HEK293 (cell line): Measurements from ENCODE around the gene CABLES2.

Source experiments
- GLIS2 ChIP-seq: fragments of 450-650 bp; formaldehyde crosslinking; IDR thresholded peaks from 2 replicates; pipeline ENCODE4 v1.5.1; 2016; ENCODE audit warnings: missing biosample characterization, missing genetic modification characterization
- KLF8 ChIP-seq: fragments of 450-650 bp; formaldehyde crosslinking; IDR thresholded peaks from 2 replicates; pipeline ENCODE4 v1.5.1; 2016; ENCODE audit warnings: missing biosample characterization, missing genetic modification characterization
- MYNN ChIP-seq: fragments of 450-650 bp; formaldehyde crosslinking; IDR thresholded peaks from 2 replicates; pipeline ENCODE4 v1.5.1; 2016; ENCODE audit warnings: missing biosample characterization, missing genetic modification characterization, borderline replicate concordance
- PRDM1 ChIP-seq: fragments of 450-650 bp; formaldehyde crosslinking; IDR thresholded peaks from 2 replicates; pipeline ENCODE4; 2016; ENCODE audit warnings: missing biosample characterization, missing genetic modification characterization
- SP2 ChIP-seq: fragments of 450-650 bp; formaldehyde crosslinking; IDR thresholded peaks from 2 replicates; pipeline ENCODE4 v1.5.1; 2016; ENCODE audit warnings: missing biosample characterization, missing genetic modification characterization
- YY1 ChIP-seq: fragments of 450-650 bp; formaldehyde crosslinking; IDR thresholded peaks from 2 replicates; pipeline ENCODE4 v1.5.1; 2018; ENCODE audit warnings: missing biosample characterization, missing genetic modification characterization
- YY2 ChIP-seq: fragments of 450-650 bp; formaldehyde crosslinking; IDR thresholded peaks from 2 replicates; pipeline ENCODE4 v1.5.1; 2016; ENCODE audit warnings: missing biosample characterization, missing genetic modification characterization
- ZBTB17 ChIP-seq: fragments of 450-650 bp; formaldehyde crosslinking; IDR thresholded peaks from 2 replicates; pipeline ENCODE4 v1.5.1; 2016; ENCODE audit warnings: missing biosample characterization, missing genetic modification characterization
- ZBTB48 ChIP-seq: fragments of 450-650 bp; formaldehyde crosslinking; IDR thresholded peaks from 2 replicates; pipeline ENCODE4 v1.5.1; 2016; ENCODE audit warnings: missing biosample characterization, missing genetic modification characterization
- ZIC2 ChIP-seq: fragments of 450-650 bp; formaldehyde crosslinking; IDR thresholded peaks from 2 replicates; pipeline ENCODE4 v1.5.1; 2016; ENCODE audit warnings: missing biosample characterization, missing genetic modification characterization
- ZNF112 ChIP-seq: fragments of 450-650 bp; formaldehyde crosslinking; IDR thresholded peaks from 2 replicates; pipeline ENCODE4 v1.5.0; 2017; ENCODE audit warnings: missing biosample characterization, missing genetic modification characterization
- ZNF157 ChIP-seq: fragments of 450-650 bp; formaldehyde crosslinking; IDR thresholded peaks from 2 replicates; pipeline ENCODE4 v1.5.1; 2016; ENCODE audit warnings: missing biosample characterization, missing genetic modification characterization
- ZNF184 ChIP-seq: fragments of 450-650 bp; IDR thresholded peaks from 2 replicates; pipeline ENCODE4 v1.5.1; 2018; ENCODE audit warnings: missing biosample characterization, mild to moderate bottlenecking, missing genetic modification characterization
- ZNF280C ChIP-seq: fragments of 450-650 bp; formaldehyde crosslinking; IDR thresholded peaks from 2 replicates; pipeline ENCODE4 v1.5.1; 2016; ENCODE audit warnings: missing biosample characterization, missing genetic modification characterization
- ZNF391 ChIP-seq: fragments of 450-650 bp; formaldehyde crosslinking; IDR thresholded peaks from 2 replicates; pipeline ENCODE4 v1.5.1; 2016; ENCODE audit warnings: low read depth, missing biosample characterization, missing genetic modification characterization, borderline replicate concordance
- ZNF394 ChIP-seq: fragments of 450-650 bp; formaldehyde crosslinking; IDR thresholded peaks from 2 replicates; pipeline ENCODE4 v1.5.1; 2016; ENCODE audit warnings: missing biosample characterization, missing genetic modification characterization, mild to moderate bottlenecking, moderate library complexity, borderline replicate concordance
- ZNF423 ChIP-seq: fragments of 450-650 bp; formaldehyde crosslinking; IDR thresholded peaks from 2 replicates; pipeline ENCODE4 v1.5.1; 2016; ENCODE audit warnings: missing biosample characterization, missing genetic modification characterization
- ZNF488 ChIP-seq: fragments of 450-650 bp; formaldehyde crosslinking; IDR thresholded peaks from 2 replicates; pipeline ENCODE4 v1.5.1; 2016; ENCODE audit warnings: missing biosample characterization, missing genetic modification characterization
- ZNF529 ChIP-seq: fragments of 450-650 bp; formaldehyde crosslinking; IDR thresholded peaks from 2 replicates; pipeline ENCODE4 v1.5.1; 2017; ENCODE audit warnings: missing genetic modification characterization, missing biosample characterization; ENCODE audit not compliant: insufficient replicate concordance
- ZNF549 ChIP-seq: fragments of 450-650 bp; IDR thresholded peaks from 2 replicates; pipeline ENCODE4 v1.5.1; 2018; ENCODE audit warnings: missing biosample characterization, missing genetic modification characterization, mild to moderate bottlenecking, inconsistent platforms, moderate library complexity
- ZNF624 ChIP-seq: fragments of 450-650 bp; formaldehyde crosslinking; IDR thresholded peaks from 2 replicates; pipeline ENCODE4 v1.5.1; 2017; ENCODE audit warnings: missing biosample characterization, missing genetic modification characterization
- ZNF707 ChIP-seq: fragments of 450-650 bp; formaldehyde crosslinking; IDR thresholded peaks from 2 replicates; pipeline ENCODE4 v1.5.1; 2016; ENCODE audit warnings: missing biosample characterization, missing genetic modification characterization
- ZNF747 ChIP-seq: fragments of 450-650 bp; formaldehyde crosslinking; IDR thresholded peaks from 2 replicates; pipeline ENCODE4 v1.5.1; 2016; ENCODE audit warnings: missing biosample characterization, missing genetic modification characterization
- ZNF792 ChIP-seq: fragments of 450-650 bp; formaldehyde crosslinking; IDR thresholded peaks from 2 replicates; pipeline ENCODE4 v1.5.1; 2016; ENCODE audit warnings: missing biosample characterization, missing genetic modification characterization
- ZNF843 ChIP-seq: fragments of 450-650 bp; formaldehyde crosslinking; IDR thresholded peaks from 2 replicates; pipeline ENCODE4 v1.5.1; 2016; ENCODE audit warnings: missing biosample characterization, missing genetic modification characterization
- ZSCAN18 ChIP-seq: fragments of 450-650 bp; formaldehyde crosslinking; IDR thresholded peaks from 2 replicates; pipeline ENCODE4 v1.5.1; 2016; ENCODE audit warnings: missing biosample characterization, missing genetic modification characterization
- ZXDB ChIP-seq: fragments of 450-650 bp; formaldehyde crosslinking; IDR thresholded peaks from 2 replicates; pipeline ENCODE4 v1.5.1; 2016; ENCODE audit warnings: missing biosample characterization, missing genetic modification characterization
- TF ChIP-seq, protein P1 (sequence below): fragments of 450-650 bp; formaldehyde crosslinking; IDR thresholded peaks from 2 replicates; pipeline ENCODE4 v1.5.1; 2016; ENCODE audit warnings: missing biosample characterization, missing genetic modification characterization
- TF ChIP-seq, protein P2 (sequence below): fragments of 450-650 bp; formaldehyde crosslinking; IDR thresholded peaks from 2 replicates; pipeline ENCODE4 v1.5.1; 2016; ENCODE audit warnings: missing biosample characterization, missing genetic modification characterization
- TF ChIP-seq, protein P3 (sequence below): fragments of 450-650 bp; formaldehyde crosslinking; IDR thresholded peaks from 2 replicates; pipeline ENCODE4 v1.5.1; 2016; ENCODE audit warnings: missing biosample characterization, missing genetic modification characterization, borderline replicate concordance
- TF ChIP-seq, protein P4 (sequence below): fragments of 450-650 bp; formaldehyde crosslinking; IDR thresholded peaks from 2 replicates; pipeline ENCODE4 v1.5.1; 2016; ENCODE audit warnings: missing biosample characterization, missing genetic modification characterization

Gene CABLES2

GRCh38 chr20:62370115-62370806, 36.8 kb downstream of the CABLES2 start (continued):
- TF ChIP-seq ZNF184 (tag by site-specific recombination) (no peak), ZNF529 (tag by site-specific recombination) (no peak), SP2 (tag by site-specific recombination) (no peak), ZNF391 (tag by site-specific recombination) (0 out of 2 replicates have a peak, but pooled peaks have one; percentile 19), MYNN (tag by site-specific recombination) (no peak), ZNF624 (tag by site-specific recombination) (no peak), ZNF280C (tag by site-specific recombination) (no peak), YY2 (tag by site-specific recombination) (no peak), ZNF843 (no peak), GLIS2 (peak; percentile 88), KLF8 (tag by site-specific recombination) (no peak), ZNF488 (tag by site-specific recombination) (no peak), YY1 (tag by site-specific recombination) (no peak), ZNF792 (no peak), ZBTB48 (tag by site-specific recombination) (peak; percentile 9; the same call in 1 of the 2 replicates), ZNF157 (tag by site-specific recombination) (no peak), ZBTB17 (no peak), ZNF423 (peak; percentile 18; the same call in 1 of the 2 replicates), ZNF707 (tag by site-specific recombination) (no peak), ZNF549 (tag by site-specific recombination) (no peak), ZNF112 (tag by site-specific recombination) (no peak), ZNF747 (tag by site-specific recombination) (no peak), ZSCAN18 (tag by site-specific recombination) (no peak), ZXDB (tag by site-specific recombination) (no peak), ZIC2 (peak; percentile 91), ZNF394 (tag by site-specific recombination) (peak; percentile 32; the same call in 1 of the 2 replicates), PRDM1 (tag by site-specific recombination) (no peak)
- TF ChIP-seq, protein P1, sequence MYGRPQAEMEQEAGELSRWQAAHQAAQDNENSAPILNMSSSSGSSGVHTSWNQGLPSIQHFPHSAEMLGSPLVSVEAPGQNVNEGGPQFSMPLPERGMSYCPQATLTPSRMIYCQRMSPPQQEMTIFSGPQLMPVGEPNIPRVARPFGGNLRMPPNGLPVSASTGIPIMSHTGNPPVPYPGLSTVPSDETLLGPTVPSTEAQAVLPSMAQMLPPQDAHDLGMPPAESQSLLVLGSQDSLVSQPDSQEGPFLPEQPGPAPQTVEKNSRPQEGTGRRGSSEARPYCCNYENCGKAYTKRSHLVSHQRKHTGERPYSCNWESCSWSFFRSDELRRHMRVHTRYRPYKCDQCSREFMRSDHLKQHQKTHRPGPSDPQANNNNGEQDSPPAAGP (tag by site-specific recombination): peak; percentile 94
- TF ChIP-seq, protein P2, sequence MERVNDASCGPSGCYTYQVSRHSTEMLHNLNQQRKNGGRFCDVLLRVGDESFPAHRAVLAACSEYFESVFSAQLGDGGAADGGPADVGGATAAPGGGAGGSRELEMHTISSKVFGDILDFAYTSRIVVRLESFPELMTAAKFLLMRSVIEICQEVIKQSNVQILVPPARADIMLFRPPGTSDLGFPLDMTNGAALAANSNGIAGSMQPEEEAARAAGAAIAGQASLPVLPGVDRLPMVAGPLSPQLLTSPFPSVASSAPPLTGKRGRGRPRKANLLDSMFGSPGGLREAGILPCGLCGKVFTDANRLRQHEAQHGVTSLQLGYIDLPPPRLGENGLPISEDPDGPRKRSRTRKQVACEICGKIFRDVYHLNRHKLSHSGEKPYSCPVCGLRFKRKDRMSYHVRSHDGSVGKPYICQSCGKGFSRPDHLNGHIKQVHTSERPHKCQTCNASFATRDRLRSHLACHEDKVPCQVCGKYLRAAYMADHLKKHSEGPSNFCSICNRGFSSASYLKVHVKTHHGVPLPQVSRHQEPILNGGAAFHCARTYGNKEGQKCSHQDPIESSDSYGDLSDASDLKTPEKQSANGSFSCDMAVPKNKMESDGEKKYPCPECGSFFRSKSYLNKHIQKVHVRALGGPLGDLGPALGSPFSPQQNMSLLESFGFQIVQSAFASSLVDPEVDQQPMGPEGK (tag by site-specific recombination): peak; percentile 93
- TF ChIP-seq, protein P3, sequence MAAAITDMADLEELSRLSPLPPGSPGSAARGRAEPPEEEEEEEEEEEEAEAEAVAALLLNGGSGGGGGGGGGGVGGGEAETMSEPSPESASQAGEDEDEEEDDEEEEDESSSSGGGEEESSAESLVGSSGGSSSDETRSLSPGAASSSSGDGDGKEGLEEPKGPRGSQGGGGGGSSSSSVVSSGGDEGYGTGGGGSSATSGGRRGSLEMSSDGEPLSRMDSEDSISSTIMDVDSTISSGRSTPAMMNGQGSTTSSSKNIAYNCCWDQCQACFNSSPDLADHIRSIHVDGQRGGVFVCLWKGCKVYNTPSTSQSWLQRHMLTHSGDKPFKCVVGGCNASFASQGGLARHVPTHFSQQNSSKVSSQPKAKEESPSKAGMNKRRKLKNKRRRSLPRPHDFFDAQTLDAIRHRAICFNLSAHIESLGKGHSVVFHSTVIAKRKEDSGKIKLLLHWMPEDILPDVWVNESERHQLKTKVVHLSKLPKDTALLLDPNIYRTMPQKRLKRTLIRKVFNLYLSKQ (tag by site-specific recombination): no peak
- TF ChIP-seq, protein P4, sequence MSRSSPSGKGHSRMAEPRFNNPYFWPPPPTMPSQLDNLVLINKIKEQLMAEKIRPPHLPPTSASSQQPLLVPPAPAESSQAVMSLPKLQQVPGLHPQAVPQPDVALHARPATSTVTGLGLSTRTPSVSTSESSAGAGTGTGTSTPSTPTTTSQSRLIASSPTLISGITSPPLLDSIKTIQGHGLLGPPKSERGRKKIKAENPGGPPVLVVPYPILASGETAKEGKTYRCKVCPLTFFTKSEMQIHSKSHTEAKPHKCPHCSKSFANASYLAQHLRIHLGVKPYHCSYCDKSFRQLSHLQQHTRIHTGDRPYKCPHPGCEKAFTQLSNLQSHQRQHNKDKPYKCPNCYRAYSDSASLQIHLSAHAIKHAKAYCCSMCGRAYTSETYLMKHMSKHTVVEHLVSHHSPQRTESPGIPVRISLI: no peak
